ENCODE measurements around the gene APBA1.

APBA1 gene

GRCh38 chr9:69655065-69655464 is 17.1 kb downstream of the APBA1 start:
- DNase-seq: no peak

GRCh38 chr9:69653261-69653660 is 18.9 kb downstream of the APBA1 start:
- DNase-seq: no peak

- DNase-seq: no peak
These were observed 22.5 kb downstream of the APBA1 start for GRCh38 chr9:69649566-69650250.

GRCh38 chr9:69647804-69648203 is 24.4 kb downstream of the APBA1 start:
- DNase-seq: no peak

- no peak for DNase-seq
These were observed 25.4 kb downstream of the APBA1 start for GRCh38 chr9:69646810-69647209.

- DNase-seq: no peak
These were observed 26.7 kb downstream of the APBA1 start for GRCh38 chr9:69645488-69645887.

GRCh38 chr9:69643098-69643497 is 29.1 kb downstream of the APBA1 start:
- DNase-seq: no peak

GRCh38 chr9:69637817-69638200 is 34.4 kb downstream of the APBA1 start:
- DNase-seq: no peak

GRCh38 chr9:69637193-69637816 is 34.9 kb downstream of the APBA1 start:
- no peak for DNase-seq

- DNase-seq: no peak
These were observed 38.5 kb downstream of the APBA1 start for GRCh38 chr9:69633716-69634115.

GRCh38 chr9:69632768-69633167 is 39.4 kb downstream of the APBA1 start:
- DNase-seq: no peak

GRCh38 chr9:69627281-69627680 is 44.9 kb downstream of the APBA1 start:
- DNase-seq: no peak

- DNase-seq: no peak
These were observed 48.9 kb downstream of the APBA1 start for GRCh38 chr9:69623276-69623675.

GRCh38 chr9:69622676-69623075 is 49.5 kb downstream of the APBA1 start:
- DNase-seq: no peak

- no peak for DNase-seq
These were observed 50.3 kb downstream of the APBA1 start for GRCh38 chr9:69621730-69622460.

- no peak for DNase-seq
These were observed 51.4 kb downstream of the APBA1 start for GRCh38 chr9:69620731-69621130.

GRCh38 chr9:69619233-69619632 is 52.9 kb downstream of the APBA1 start:
- DNase-seq: no peak

- no peak for DNase-seq
These were observed 55.2 kb downstream of the APBA1 start for GRCh38 chr9:69617006-69617405.

GRCh38 chr9:69615880-69616279 is 56.3 kb downstream of the APBA1 start:
- no peak for DNase-seq

GRCh38 chr9:69611221-69611620 is 61.0 kb downstream of the APBA1 start:
- no peak for DNase-seq

- no peak for DNase-seq
These were observed 63.0 kb downstream of the APBA1 start for GRCh38 chr9:69609156-69609555.

- no peak for DNase-seq
These were observed 66.1 kb downstream of the APBA1 start for GRCh38 chr9:69606089-69606488.

GRCh38 chr9:69605406-69605805 is 66.8 kb downstream of the APBA1 start:
- DNase-seq: no peak

GRCh38 chr9:69604568-69605219 is 67.5 kb downstream of the APBA1 start:
- no peak for DNase-seq

All from activated CD4-positive, alpha-beta T cell treated with anti-CD3 and anti-CD28 coated beads, Interleukin-2, amount 50 U/mL, for 48 hours (primary cell).